Spleen (tissue), 7 donors: Measurements from ENCODE around the gene EHBP1.

Experiments used
- POLR2AphosphoS5 ChIP-seq, 3 donors: sonication (generic); formaldehyde crosslinking; IDR thresholded peaks; one replicate each; pipeline ENCODE4 v1.5.1; 2017; ENCODE audit warnings: antibody characterized with exemption in 3 of 3
- TF ChIP-seq, protein P1 (sequence below), 11 experiments: fragments of 200-600 bp in 7 of 11; fragments of 450-650 bp in 4 of 11; sonication (generic) in 4 of 11; IDR thresholded peaks in 8 of 11; conservative IDR thresholded peaks in 3 of 11; 1 replicate in 7 of 11; 2 replicates in 4 of 11; pipeline versions ENCODE4 v1.4.0 to v1.8.0; 2016 to 2021; ENCODE audit warnings: antibody characterized with exemption in 11 of 11, inconsistent platforms in 4 of 11, mild to moderate bottlenecking in 1 of 11
- donor health status: DM: no; HTN: no; CAD: no; lungs with moderate emphysema.
- donor health status: DM: no; HTN: no; CAD: no.
- donor health status: DM: no; HTN: no; CAD: no.

DNA sequence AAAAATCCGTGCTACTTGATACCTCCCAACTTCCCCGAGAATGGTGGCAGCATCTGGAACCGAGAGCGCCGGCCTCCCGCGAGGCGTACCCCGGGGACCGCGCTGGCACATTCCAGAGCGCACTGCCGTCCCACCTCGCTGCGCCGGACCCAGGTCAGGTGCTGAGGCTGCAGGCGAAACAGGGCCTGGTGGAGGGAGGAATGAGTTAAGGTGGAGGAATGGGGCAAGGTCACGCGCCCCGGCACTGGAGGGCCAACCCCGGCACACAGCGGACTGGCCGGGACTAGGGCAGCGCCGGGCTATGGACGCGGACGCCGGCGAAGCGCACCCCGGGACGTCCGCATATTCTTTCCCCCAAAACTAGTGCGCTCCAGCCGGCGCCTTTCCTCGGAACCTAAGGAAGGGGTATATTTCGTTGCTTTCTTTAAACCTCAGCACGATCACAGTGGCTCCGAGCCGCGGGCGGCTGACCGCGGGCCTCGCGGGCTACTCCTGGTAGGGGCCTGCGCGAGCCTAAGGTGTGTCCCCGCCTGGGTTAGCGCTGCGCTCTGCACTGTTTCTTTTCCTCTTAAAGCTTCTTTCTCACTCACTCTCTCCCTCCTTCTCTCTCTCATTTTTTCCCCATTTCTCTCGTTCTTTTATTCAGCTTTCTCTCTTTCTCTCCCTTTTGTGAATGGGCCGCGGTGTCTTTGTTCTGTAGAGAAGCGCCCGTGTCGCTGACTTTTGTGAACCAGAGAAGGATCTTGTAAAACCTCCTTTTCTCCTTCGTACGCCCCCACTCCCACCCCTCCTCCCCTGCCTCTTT lies 343.1 kb downstream of the EHBP1 start:
- TF ChIP-seq POLR2AphosphoS5 (IDR thresholded peaks at IDR 0.05) = peak in 2 of 3 donors; percentile 49 to 71
- TF ChIP-seq, protein P1, sequence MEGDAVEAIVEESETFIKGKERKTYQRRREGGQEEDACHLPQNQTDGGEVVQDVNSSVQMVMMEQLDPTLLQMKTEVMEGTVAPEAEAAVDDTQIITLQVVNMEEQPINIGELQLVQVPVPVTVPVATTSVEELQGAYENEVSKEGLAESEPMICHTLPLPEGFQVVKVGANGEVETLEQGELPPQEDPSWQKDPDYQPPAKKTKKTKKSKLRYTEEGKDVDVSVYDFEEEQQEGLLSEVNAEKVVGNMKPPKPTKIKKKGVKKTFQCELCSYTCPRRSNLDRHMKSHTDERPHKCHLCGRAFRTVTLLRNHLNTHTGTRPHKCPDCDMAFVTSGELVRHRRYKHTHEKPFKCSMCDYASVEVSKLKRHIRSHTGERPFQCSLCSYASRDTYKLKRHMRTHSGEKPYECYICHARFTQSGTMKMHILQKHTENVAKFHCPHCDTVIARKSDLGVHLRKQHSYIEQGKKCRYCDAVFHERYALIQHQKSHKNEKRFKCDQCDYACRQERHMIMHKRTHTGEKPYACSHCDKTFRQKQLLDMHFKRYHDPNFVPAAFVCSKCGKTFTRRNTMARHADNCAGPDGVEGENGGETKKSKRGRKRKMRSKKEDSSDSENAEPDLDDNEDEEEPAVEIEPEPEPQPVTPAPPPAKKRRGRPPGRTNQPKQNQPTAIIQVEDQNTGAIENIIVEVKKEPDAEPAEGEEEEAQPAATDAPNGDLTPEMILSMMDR (IDR thresholded peaks at IDR 0.05 in 8 of 11, conservative IDR thresholded peaks at IDR 0.05 in 3 of 11) = no peak
